ENCODE measurements around the gene SLC9A3.
"Not testable (repeated sequence)": the region's sequence is repeated elsewhere in the genome, so short reads cannot be mapped to it uniquely, and the experiment has no call there.

The SLC9A3 gene

GRCh38 chr5:524234-524972, at the start of gene SLC9A3:
SLC9A3 (minus strand) TSS chr5:524449.
- DNase-seq (ENCODE audit: low spot score) = no peak

- DNase-seq (ENCODE audit: low spot score) = no peak
Observed at GRCh38 chr5:573976-574375, 49.7 kb upstream of the SLC9A3 start.

GRCh38 chr5:573206-573605, 49.0 kb upstream of the SLC9A3 start:
- no peak for DNase-seq (ENCODE audit: low spot score)

GRCh38 chr5:572398-573019, 48.3 kb upstream of the SLC9A3 start:
- DNase-seq (ENCODE audit: low spot score) = no peak

- DNase-seq (ENCODE audit: low spot score) = no peak
Observed at GRCh38 chr5:571791-572190, 47.5 kb upstream of the SLC9A3 start.

- no peak for DNase-seq (ENCODE audit: low spot score)
Observed at GRCh38 chr5:570886-571285, 46.6 kb upstream of the SLC9A3 start.

- DNase-seq (ENCODE audit: low spot score) = no peak
Observed at GRCh38 chr5:570446-570845, 46.2 kb upstream of the SLC9A3 start.

- no peak for DNase-seq (ENCODE audit: low spot score)
Observed at GRCh38 chr5:569868-570361, 45.7 kb upstream of the SLC9A3 start.

GRCh38 chr5:569358-569867, 45.2 kb upstream of the SLC9A3 start:
- no peak for DNase-seq (ENCODE audit: low spot score)

GRCh38 chr5:568809-569208, 44.6 kb upstream of the SLC9A3 start:
- no peak for DNase-seq (ENCODE audit: low spot score)

- no peak for DNase-seq (ENCODE audit: low spot score)
Observed at GRCh38 chr5:568061-568781, 44.0 kb upstream of the SLC9A3 start.

GRCh38 chr5:567664-568060, 43.4 kb upstream of the SLC9A3 start:
- DNase-seq (ENCODE audit: low spot score) = no peak

- DNase-seq (ENCODE audit: low spot score) = no peak
Observed at GRCh38 chr5:566636-567309, 42.5 kb upstream of the SLC9A3 start.

GRCh38 chr5:565782-566440, 41.7 kb upstream of the SLC9A3 start:
- no peak for DNase-seq (ENCODE audit: low spot score)

- DNase-seq (ENCODE audit: low spot score) = no peak
Observed at GRCh38 chr5:561408-561807, 37.2 kb upstream of the SLC9A3 start.

- no peak for DNase-seq (ENCODE audit: low spot score)
Observed at GRCh38 chr5:560792-561166, 36.5 kb upstream of the SLC9A3 start.

- DNase-seq (ENCODE audit: low spot score) = no peak
Observed at GRCh38 chr5:558871-559503, 34.7 kb upstream of the SLC9A3 start.

GRCh38 chr5:558326-558725, 34.1 kb upstream of the SLC9A3 start:
- peak; percentile 22 for DNase-seq (ENCODE audit: low spot score)

- not testable (repeated sequence) for DNase-seq (ENCODE audit: low spot score)
Observed at GRCh38 chr5:557917-558316, 33.7 kb upstream of the SLC9A3 start.

GRCh38 chr5:556909-557441, 32.7 kb upstream of the SLC9A3 start:
- DNase-seq (ENCODE audit: low spot score) = no peak

GRCh38 chr5:555058-555623, 30.9 kb upstream of the SLC9A3 start:
- DNase-seq (ENCODE audit: low spot score) = no peak
